T-helper 2 cell treated with Interferon-gamma antibody and Interleukin-4, amounts not matched to agents 5 μg/mL and 100 μg/mL, for 36 hours (primary cell): ENCODE results near the gene SWAP70.

ENCODE experiments used
- DNase-seq: peaks from one replicate; pipeline ENCODE4 v3.0.0; 2021; ENCODE audit warnings: low spot score
- H3K27ac Mint-ChIP-seq: one replicate; pipeline ENCODE4 v1.8.0; 2021; ENCODE audit warnings: mild to moderate bottlenecking, mixed read lengths
- H3K27me3 Mint-ChIP-seq: one replicate; pipeline ENCODE4 v1.8.0; 2021; ENCODE audit warnings: low read depth, mixed read lengths
- H3K36me3 Mint-ChIP-seq: one replicate; pipeline ENCODE4 v1.8.0; 2021; ENCODE audit warnings: low read depth, mixed read lengths
- H3K4me1 Mint-ChIP-seq: one replicate; pipeline ENCODE4 v1.8.0; 2021; ENCODE audit warnings: low read depth, mixed read lengths
- H3K4me3 Mint-ChIP-seq: one replicate; pipeline ENCODE4 v1.8.0; 2022; ENCODE audit warnings: mild to moderate bottlenecking, moderate library complexity, mixed read lengths
- H3K9me3 Mint-ChIP-seq: one replicate; pipeline ENCODE4 v1.8.0; 2021; ENCODE audit warnings: mixed read lengths

Gene SWAP70

DNA sequence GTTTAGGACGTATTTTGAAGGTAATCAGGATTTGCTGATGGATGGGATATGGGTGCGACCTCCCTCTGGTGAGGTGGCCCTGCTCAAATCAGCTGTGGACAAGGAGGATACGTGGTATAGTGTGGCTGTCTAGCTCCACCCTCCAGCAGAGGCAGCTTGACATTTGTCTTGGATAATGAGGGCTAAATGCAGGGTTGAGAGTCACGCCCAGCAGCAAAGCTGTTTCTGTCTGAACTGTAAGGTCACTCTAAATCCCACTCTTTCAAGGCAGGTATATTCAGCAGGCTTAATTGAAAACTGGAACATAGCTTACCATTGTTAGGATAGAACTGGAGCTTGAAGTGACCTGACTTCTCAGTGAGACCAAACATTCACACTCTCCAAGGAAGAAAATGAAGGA lies 98.7 kb downstream of the SWAP70 start:
- Mint-ChIP-seq H3K27ac (no peak overlapping the region), H3K36me3 (no peaks in the 10 kb centered on the region), H3K4me3 (no peak overlapping the region), H3K27me3 (no peaks in the 10 kb centered on the region), H3K9me3 (no peaks in the 10 kb centered on the region), H3K4me1 (peaks cover 37% of the 10 kb centered on the region)
- no peak for DNase-seq

DNA sequence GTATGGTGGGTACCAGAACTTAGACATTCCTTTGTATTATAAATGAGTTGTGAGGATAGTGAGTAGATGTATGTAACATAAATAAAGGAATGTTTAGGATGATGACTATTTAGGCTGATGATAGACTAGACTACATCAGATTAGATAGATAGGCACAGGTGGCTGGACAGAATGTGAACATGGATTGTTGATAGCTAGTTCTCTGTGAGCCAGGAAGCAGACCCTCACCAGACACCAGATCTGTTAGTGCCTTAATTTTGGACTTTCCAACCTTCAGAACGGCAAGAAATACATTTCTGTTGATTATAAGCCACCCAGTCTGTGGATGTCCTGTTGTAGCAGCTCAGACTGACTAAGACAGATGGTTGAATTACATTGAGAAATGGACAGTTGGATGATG lies 99.4 kb downstream of the SWAP70 start:
- no peak overlapping the region for H3K4me3 Mint-ChIP-seq
- no peaks in the 10 kb centered on the region for H3K27me3 Mint-ChIP-seq
- no peak for DNase-seq
- peaks cover 36% of the 10 kb centered on the region for H3K4me1 Mint-ChIP-seq
- H3K36me3 Mint-ChIP-seq, result no peaks in the 10 kb centered on the region
- no peak overlapping the region for H3K27ac Mint-ChIP-seq
- no peaks in the 10 kb centered on the region for H3K9me3 Mint-ChIP-seq

DNA sequence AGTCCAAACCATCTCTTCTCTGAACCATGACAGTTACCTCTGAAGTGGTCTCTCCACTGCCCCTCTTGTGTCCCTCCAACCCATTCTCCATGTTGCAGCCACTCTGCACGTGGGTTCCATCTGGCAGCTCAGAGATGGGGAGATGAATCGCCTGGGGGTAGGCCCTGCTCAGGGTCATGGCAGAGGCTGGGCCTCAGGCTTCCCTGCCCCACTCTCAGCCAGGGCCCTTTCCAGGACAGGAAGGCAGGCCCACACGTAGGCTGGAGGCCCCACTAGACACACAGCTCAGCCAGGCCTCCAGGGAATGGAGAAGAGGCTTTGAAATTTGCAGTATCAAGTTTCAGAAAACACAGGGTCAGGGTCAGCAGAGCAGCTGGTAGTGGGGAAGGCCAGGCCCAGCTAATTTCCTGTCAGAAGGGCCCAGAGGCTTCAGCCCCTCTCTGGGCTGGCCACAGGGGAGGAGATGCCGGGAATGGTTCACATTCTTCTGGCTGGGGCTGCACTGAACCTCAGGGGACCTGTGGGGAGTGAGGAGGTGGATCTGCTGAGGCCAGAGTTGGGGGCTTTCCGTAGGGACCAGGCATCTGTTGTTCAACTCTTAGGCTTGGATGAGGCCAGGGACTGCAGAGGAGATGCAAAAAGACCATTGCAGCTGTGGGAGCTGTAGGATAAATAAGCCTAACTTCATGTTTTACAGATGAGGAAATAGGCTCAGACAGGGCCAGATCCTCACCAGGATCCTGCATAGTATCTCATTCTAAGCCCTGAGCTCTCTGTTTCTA lies 101.6 kb downstream of the SWAP70 start:
- Mint-ChIP-seq H3K4me3 (no peak overlapping the region), H3K27ac (no peak overlapping the region), H3K4me1 (peaks cover 21% of the 10 kb centered on the region)

DNA sequence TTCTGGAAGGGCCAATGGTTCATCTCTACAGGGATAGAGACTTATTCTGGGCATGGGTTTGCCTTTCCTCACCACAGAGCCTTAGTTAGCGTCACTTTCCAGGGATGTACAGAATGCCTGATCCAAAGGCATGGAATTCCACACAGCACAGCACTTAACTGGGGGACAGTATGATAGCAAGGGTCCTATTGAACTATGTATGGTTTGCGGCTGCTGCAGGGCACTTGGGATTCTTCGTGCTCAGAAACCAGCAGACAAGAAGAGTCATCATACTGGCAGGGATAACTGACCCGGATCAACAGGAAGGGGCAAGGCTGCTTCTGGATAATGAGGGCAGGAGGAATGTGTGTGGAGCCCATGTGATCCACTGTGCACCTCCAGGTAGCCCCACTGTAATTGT lies 105.7 kb downstream of the SWAP70 start:
- no peak for DNase-seq
- H3K9me3 Mint-ChIP-seq, result no peaks in the 10 kb centered on the region
- no peaks in the 10 kb centered on the region for H3K36me3 Mint-ChIP-seq
- no peak overlapping the region for H3K27ac Mint-ChIP-seq
- no peak overlapping the region for H3K4me3 Mint-ChIP-seq
- H3K27me3 Mint-ChIP-seq, result no peaks in the 10 kb centered on the region
- H3K4me1 Mint-ChIP-seq, result peaks cover 11% of the 10 kb centered on the region

More for the DNA sequence above, 101.6 kb downstream of the SWAP70 start:
- H3K27me3 Mint-ChIP-seq, result no peaks in the 10 kb centered on the region
- no peaks in the 10 kb centered on the region for H3K36me3 Mint-ChIP-seq
- H3K9me3 Mint-ChIP-seq, result no peaks in the 10 kb centered on the region
- no peak for DNase-seq

- Mint-ChIP-seq H3K9me3 (no peaks in the 10 kb centered on the region), H3K27ac (no peak overlapping the region), H3K4me3 (no peak overlapping the region), H3K27me3 (no peaks in the 10 kb centered on the region), H3K36me3 (no peaks in the 10 kb centered on the region), H3K4me1 (peaks cover 12% of the 10 kb centered on the region)
- no peak for DNase-seq
Measured at GRCh38 chr11:9771071-9771511, 107.2 kb downstream of the SWAP70 start.

- Mint-ChIP-seq H3K4me3 (no peak overlapping the region), H3K27me3 (no peaks in the 10 kb centered on the region), H3K36me3 (no peaks in the 10 kb centered on the region), H3K4me1 (peaks cover 8% of the 10 kb centered on the region), H3K9me3 (no peaks in the 10 kb centered on the region), H3K27ac (no peak overlapping the region)
- DNase-seq, result no peak
Measured at GRCh38 chr11:9772218-9772617, 108.3 kb downstream of the SWAP70 start.

GRCh38 chr11:9773524-9773923 lies 109.6 kb downstream of the SWAP70 start:
- no peaks in the 10 kb centered on the region for H3K9me3 Mint-ChIP-seq
- H3K27me3 Mint-ChIP-seq, result no peaks in the 10 kb centered on the region
- H3K4me1 Mint-ChIP-seq, result peaks cover 2% of the 10 kb centered on the region
- DNase-seq, result no peak
- H3K27ac Mint-ChIP-seq, result no peak overlapping the region
- H3K36me3 Mint-ChIP-seq, result no peaks in the 10 kb centered on the region
- no peak overlapping the region for H3K4me3 Mint-ChIP-seq

DNA sequence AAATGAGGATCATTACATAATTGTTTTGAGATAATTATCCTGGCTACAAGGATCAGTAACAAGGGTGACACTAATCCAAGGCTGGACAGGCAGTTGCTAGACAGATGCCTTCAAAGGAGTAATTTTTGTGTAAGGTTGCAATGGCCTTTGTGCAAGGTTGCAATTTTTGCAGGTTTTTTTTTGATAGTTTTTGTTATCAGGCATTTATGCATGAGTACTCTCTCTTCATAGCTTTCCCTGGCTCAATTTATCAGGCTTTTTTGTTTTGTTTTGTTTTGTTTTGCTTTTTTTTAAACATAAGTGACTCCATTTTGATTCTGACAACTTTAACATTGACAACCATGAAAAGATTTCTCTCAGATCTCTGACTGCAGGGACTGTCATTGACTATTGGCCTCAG lies 110.2 kb downstream of the SWAP70 start:
- Mint-ChIP-seq H3K27me3 (no peaks in the 10 kb centered on the region), H3K36me3 (no peaks in the 10 kb centered on the region), H3K4me1 (peaks cover 2% of the 10 kb centered on the region), H3K27ac (no peak overlapping the region), H3K9me3 (no peaks in the 10 kb centered on the region), H3K4me3 (no peak overlapping the region)
- no peak for DNase-seq

- Mint-ChIP-seq H3K4me3 (no peak overlapping the region), H3K27me3 (no peaks in the 10 kb centered on the region), H3K27ac (no peak overlapping the region), H3K36me3 (no peaks in the 10 kb centered on the region), H3K4me1 (peaks cover 2% of the 10 kb centered on the region), H3K9me3 (no peaks in the 10 kb centered on the region)
- no peak for DNase-seq
Measured at GRCh38 chr11:9774591-9775397, 110.9 kb downstream of the SWAP70 start.

GRCh38 chr11:9775398-9775779 lies 111.5 kb downstream of the SWAP70 start:
- Mint-ChIP-seq H3K4me3 (no peak overlapping the region), H3K4me1 (peaks cover 2% of the 10 kb centered on the region), H3K27ac (no peak overlapping the region), H3K9me3 (no peaks in the 10 kb centered on the region), H3K36me3 (no peaks in the 10 kb centered on the region), H3K27me3 (no peaks in the 10 kb centered on the region)
- DNase-seq, result no peak

- H3K27ac Mint-ChIP-seq, result no peak overlapping the region
- no peaks in the 10 kb centered on the region for H3K9me3 Mint-ChIP-seq
- H3K4me1 Mint-ChIP-seq, result peaks cover 2% of the 10 kb centered on the region
- H3K4me3 Mint-ChIP-seq, result no peak overlapping the region
- no peaks in the 10 kb centered on the region for H3K27me3 Mint-ChIP-seq
- H3K36me3 Mint-ChIP-seq, result no peaks in the 10 kb centered on the region
- DNase-seq, result no peak
Measured at GRCh38 chr11:9776203-9776602, 112.3 kb downstream of the SWAP70 start.

DNA sequence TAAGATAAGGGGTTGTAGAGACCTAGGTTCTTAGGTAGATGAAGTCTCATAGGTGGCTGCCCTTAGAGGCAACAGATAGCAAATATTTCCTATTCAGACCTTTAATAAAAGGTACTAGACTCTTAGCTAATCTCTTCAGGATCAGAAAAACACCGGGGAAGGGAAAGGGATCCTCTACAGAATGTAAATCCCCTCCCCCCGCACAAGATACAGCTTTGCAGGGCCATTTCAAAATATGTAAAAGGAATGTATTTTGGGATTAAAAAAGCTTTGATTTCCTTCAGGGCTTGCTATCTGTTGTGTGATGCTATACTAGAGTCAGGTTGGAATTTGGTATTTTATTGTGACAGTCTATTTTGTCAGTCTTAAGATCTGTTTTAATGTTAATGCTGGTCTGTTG lies 113.2 kb downstream of the SWAP70 start:
- peaks cover 2% of the 10 kb centered on the region for H3K4me1 Mint-ChIP-seq
- H3K36me3 Mint-ChIP-seq, result no peaks in the 10 kb centered on the region
- no peak for DNase-seq
- H3K9me3 Mint-ChIP-seq, result no peaks in the 10 kb centered on the region
- H3K27ac Mint-ChIP-seq, result no peak overlapping the region
- H3K4me3 Mint-ChIP-seq, result no peak overlapping the region
- no peaks in the 10 kb centered on the region for H3K27me3 Mint-ChIP-seq

- no peak overlapping the region for H3K27ac Mint-ChIP-seq
- H3K4me1 Mint-ChIP-seq, result peaks cover 4% of the 10 kb centered on the region
- H3K4me3 Mint-ChIP-seq, result no peak overlapping the region
- H3K36me3 Mint-ChIP-seq, result no peaks in the 10 kb centered on the region
- DNase-seq, result no peak
- H3K9me3 Mint-ChIP-seq, result no peaks in the 10 kb centered on the region
- no peaks in the 10 kb centered on the region for H3K27me3 Mint-ChIP-seq
Measured at GRCh38 chr11:9777525-9777924, 113.6 kb downstream of the SWAP70 start.

- H3K4me1 Mint-ChIP-seq, result peaks cover 2% of the 10 kb centered on the region
- no peaks in the 10 kb centered on the region for H3K36me3 Mint-ChIP-seq
- H3K9me3 Mint-ChIP-seq, result no peaks in the 10 kb centered on the region
- DNase-seq, result no peak
- H3K27ac Mint-ChIP-seq, result no peak overlapping the region
- H3K27me3 Mint-ChIP-seq, result no peaks in the 10 kb centered on the region
- H3K4me3 Mint-ChIP-seq, result no peak overlapping the region
Measured at GRCh38 chr11:9780929-9781328, 117.1 kb downstream of the SWAP70 start.
